NCI-H69 (cell line): ENCODE results near the gene DPYSL3.

ENCODE experiments used
- DNase-seq: peaks from one replicate; lab custom pipeline; 2025; lab: John Stamatoyannopoulos, UW

DPYSL3 gene

GRCh38 chr5:147439254-147439653 is 70.6 kb downstream of the DPYSL3 start:
- no peak for DNase-seq

- no peak for DNase-seq
Observed at GRCh38 chr5:147437161-147437596, 72.7 kb downstream of the DPYSL3 start.

- DNase-seq, result no peak
Observed at GRCh38 chr5:147436596-147436995, 73.3 kb downstream of the DPYSL3 start.

- DNase-seq, result no peak
Observed at GRCh38 chr5:147434049-147434448, 75.8 kb downstream of the DPYSL3 start.

GRCh38 chr5:147432323-147432722 is 77.5 kb downstream of the DPYSL3 start:
- no peak for DNase-seq

- DNase-seq, result peak; percentile 38
Observed at GRCh38 chr5:147431586-147431985, 78.3 kb downstream of the DPYSL3 start.

GRCh38 chr5:147430628-147431027 is 79.2 kb downstream of the DPYSL3 start:
- DNase-seq, result peak; percentile 74

- peak; percentile 43 for DNase-seq
Observed at GRCh38 chr5:147427521-147428401, 82.1 kb downstream of the DPYSL3 start.

- no peak for DNase-seq
Observed at GRCh38 chr5:147426640-147427327, 83.1 kb downstream of the DPYSL3 start.

GRCh38 chr5:147418613-147419012 is 91.3 kb downstream of the DPYSL3 start:
- DNase-seq, result no peak

- DNase-seq, result peak; percentile 8
Observed at GRCh38 chr5:147417135-147417813, 92.6 kb downstream of the DPYSL3 start.

GRCh38 chr5:147415651-147416050 is 94.2 kb downstream of the DPYSL3 start:
- no peak for DNase-seq

- DNase-seq, result no peak
Observed at GRCh38 chr5:147413266-147413665, 96.6 kb downstream of the DPYSL3 start.

- no peak for DNase-seq
Observed at GRCh38 chr5:147412561-147412960, 97.3 kb downstream of the DPYSL3 start.

- no peak for DNase-seq
Observed at GRCh38 chr5:147411359-147412319, 98.2 kb downstream of the DPYSL3 start.

- peak; percentile 28 for DNase-seq
Observed at GRCh38 chr5:147410496-147411358, 99.1 kb downstream of the DPYSL3 start.

GRCh38 chr5:147408980-147409379 is 100.9 kb downstream of the DPYSL3 start:
- no peak for DNase-seq

GRCh38 chr5:147407094-147407681 is 102.7 kb downstream of the DPYSL3 start:
- no peak for DNase-seq

GRCh38 chr5:147406636-147407035 is 103.2 kb downstream of the DPYSL3 start:
- DNase-seq, result no peak

- no peak for DNase-seq
Observed at GRCh38 chr5:147404706-147405105, 105.2 kb downstream of the DPYSL3 start.
